Smooth muscle cell (in vitro differentiated cells): ENCODE data around the gene PIK3R1. TPM values are rescaled to one million over a fixed set of nuclear protein-coding genes. Genes with fewer than 3 reads are reported as not detected.

Experiments
- DNase-seq: peaks from one replicate; lab custom pipeline; 2025; ENCODE audit not compliant: unreplicated experiment; lab: John Stamatoyannopoulos, UW
- H2AFZ ChIP-seq: fragments of 200-600 bp; sonication (generic); 2 replicates; pipeline ENCODE4 v1.6.0; 2016; ENCODE audit warnings: antibody characterized with exemption, low read depth, mild to moderate bottlenecking
- H3F3A ChIP-seq: fragments of 200-600 bp; sonication (generic); 2 replicates; pipeline ENCODE4 v1.6.0; 2017; ENCODE audit warnings: antibody characterized with exemption, low read depth
- H3K27ac ChIP-seq: fragments of 200-600 bp; sonication (generic); 2 replicates; pipeline ENCODE4 v1.5.1; 2016; ENCODE audit warnings: low read depth, mild to moderate bottlenecking
- H3K27me3 ChIP-seq: fragments of 200-600 bp; sonication (generic); 2 replicates; pipeline ENCODE4 v1.6.1; 2016; ENCODE audit warnings: low read depth, mild to moderate bottlenecking
- H3K36me3 ChIP-seq: fragments of 200-600 bp; sonication (generic); 2 replicates; pipeline ENCODE4 v1.5.1; 2016; ENCODE audit warnings: low read depth
- H3K4me1 ChIP-seq: fragments of 200-600 bp; sonication (generic); 2 replicates; pipeline ENCODE4 v1.5.1; 2016; ENCODE audit warnings: low read depth
- H3K4me2 ChIP-seq: fragments of 200-600 bp; sonication (generic); 2 replicates; pipeline ENCODE4 v1.6.0; 2016; ENCODE audit warnings: mild to moderate bottlenecking
- H3K4me3 ChIP-seq: fragments of 200-600 bp; sonication (generic); 2 replicates; pipeline ENCODE4 v1.5.1; 2016; ENCODE audit warnings: mild to moderate bottlenecking
- H3K79me2 ChIP-seq: fragments of 200-600 bp; sonication (generic); 2 replicates; pipeline ENCODE4 v1.6.0; 2016; ENCODE audit warnings: low read depth, mild to moderate bottlenecking
- H3K9ac ChIP-seq: fragments of 200-600 bp; sonication (generic); 2 replicates; pipeline ENCODE4 v1.6.0; 2016; ENCODE audit warnings: low read depth
- H3K9me3 ChIP-seq: fragments of 200-600 bp; sonication (generic); replicated peaks from 2 replicates; pipeline ENCODE4 v1.5.1; 2016; ENCODE audit warnings: low read depth
- H4K20me1 ChIP-seq: fragments of 200-600 bp; sonication (generic); 2 replicates; pipeline ENCODE4 v1.6.0; 2016; ENCODE audit warnings: low read depth
- WGBS: methylation state at CpG from one replicate; pipeline ENCODE4 v1.1.7; 2016; ENCODE audit warnings: low lambda C conversion rate; 5-methylcytosine and 5-hydroxymethylcytosine counted together
- polyA plus RNA-seq: library from polyadenylated mRNA; unstranded; fragments of >200 nt; fragmentation: Nextera tagmentation; extraction: Ambion mirVana; gene quantifications from 2 replicates; pipeline ENCODE4 v1.2.1, GENCODE V29; 2016
- total RNA-seq: library from RNA; depleted of rRNA; stranded (reverse); fragments of >200 nt; gene quantifications from 2 replicates; pipeline ENCODE4 v1.2.3, GENCODE V29; 2014
- TF ChIP-seq, protein P1 (sequence below): fragments of 200-600 bp; sonication (generic); IDR thresholded peaks from 2 replicates; pipeline ENCODE4 v1.5.1; 2017; ENCODE audit warnings: borderline replicate concordance, mild to moderate bottlenecking, antibody characterized with exemption; ENCODE audit not compliant: insufficient read depth, poor library complexity, severe bottlenecking

The PIK3R1 gene
- total and polyA plus RNA-seq, 2 experiments from 2014 or later, result 5.3 to 63.6 TPM

DNA sequence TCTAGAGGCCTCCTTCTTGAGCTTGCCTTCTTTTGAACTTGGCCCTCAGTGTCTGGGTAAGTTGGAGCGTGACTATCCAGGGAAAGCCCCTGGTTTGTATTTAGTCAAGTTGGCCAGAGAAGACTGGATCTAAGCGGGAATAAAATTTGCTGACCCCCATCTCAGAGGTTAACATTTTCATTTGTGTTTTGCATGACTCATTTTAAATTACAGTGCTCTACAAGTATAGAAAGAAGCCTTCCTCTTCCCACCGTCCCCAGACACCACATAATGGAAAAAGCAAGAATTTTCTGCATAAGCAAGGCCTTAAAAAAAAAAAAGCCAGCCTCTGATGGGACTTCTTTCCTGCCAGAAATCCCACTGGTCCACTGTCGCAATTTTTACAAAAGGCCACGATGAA lies 27.2 kb downstream of the PIK3R1 start:
- WGBS, result 65% methylated on average over 5 of the region's 5 CpGs
- TF ChIP-seq, protein P1, sequence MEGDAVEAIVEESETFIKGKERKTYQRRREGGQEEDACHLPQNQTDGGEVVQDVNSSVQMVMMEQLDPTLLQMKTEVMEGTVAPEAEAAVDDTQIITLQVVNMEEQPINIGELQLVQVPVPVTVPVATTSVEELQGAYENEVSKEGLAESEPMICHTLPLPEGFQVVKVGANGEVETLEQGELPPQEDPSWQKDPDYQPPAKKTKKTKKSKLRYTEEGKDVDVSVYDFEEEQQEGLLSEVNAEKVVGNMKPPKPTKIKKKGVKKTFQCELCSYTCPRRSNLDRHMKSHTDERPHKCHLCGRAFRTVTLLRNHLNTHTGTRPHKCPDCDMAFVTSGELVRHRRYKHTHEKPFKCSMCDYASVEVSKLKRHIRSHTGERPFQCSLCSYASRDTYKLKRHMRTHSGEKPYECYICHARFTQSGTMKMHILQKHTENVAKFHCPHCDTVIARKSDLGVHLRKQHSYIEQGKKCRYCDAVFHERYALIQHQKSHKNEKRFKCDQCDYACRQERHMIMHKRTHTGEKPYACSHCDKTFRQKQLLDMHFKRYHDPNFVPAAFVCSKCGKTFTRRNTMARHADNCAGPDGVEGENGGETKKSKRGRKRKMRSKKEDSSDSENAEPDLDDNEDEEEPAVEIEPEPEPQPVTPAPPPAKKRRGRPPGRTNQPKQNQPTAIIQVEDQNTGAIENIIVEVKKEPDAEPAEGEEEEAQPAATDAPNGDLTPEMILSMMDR, result no peak
- Histone ChIP-seq H3K4me1 (peaks cover 19% of the 10 kb centered on the region), H3F3A (no peaks in the 10 kb centered on the region), H4K20me1 (peaks cover 18% of the 10 kb centered on the region), H3K4me2 (no peak overlapping the region), H3K4me3 (no peak overlapping the region), H3K9me3 (no peaks in the 10 kb centered on the region), H2AFZ (no peak overlapping the region), H3K9ac (no peak overlapping the region), H3K79me2 (peaks cover 28% of the 10 kb centered on the region), H3K27ac (no peak overlapping the region), H3K27me3 (no peaks in the 10 kb centered on the region), H3K36me3 (no peaks in the 10 kb centered on the region)
- no peak for DNase-seq

DNA sequence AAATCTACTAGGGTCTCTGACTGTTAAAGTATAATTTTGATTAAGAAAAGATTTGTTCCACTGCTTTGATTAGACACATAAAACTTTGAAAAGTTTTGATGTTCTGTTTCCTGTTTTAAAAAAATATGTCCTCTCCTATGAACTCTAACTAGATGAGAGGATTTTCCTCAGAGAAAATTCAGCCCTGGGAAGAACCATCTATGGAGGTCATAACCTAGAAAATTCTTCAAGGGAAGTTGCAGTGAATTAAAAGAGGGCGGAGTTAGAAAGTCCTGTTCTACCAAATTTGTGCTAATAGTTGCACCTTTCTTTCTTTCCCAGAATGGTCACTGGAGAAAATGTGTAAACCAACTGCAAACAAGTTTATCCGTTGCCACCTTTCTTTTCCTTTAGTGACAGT lies 27.7 kb downstream of the PIK3R1 start:
- WGBS, result 93% methylated on average over 2 of the region's 2 CpGs
- Histone ChIP-seq H4K20me1 (peaks cover 13% of the 10 kb centered on the region), H3K4me3 (no peak overlapping the region), H3K36me3 (no peaks in the 10 kb centered on the region), H3K4me2 (no peak overlapping the region), H3K27me3 (no peaks in the 10 kb centered on the region), H3K79me2 (peaks cover 24% of the 10 kb centered on the region), H3F3A (no peaks in the 10 kb centered on the region), H3K9ac (no peak overlapping the region), H3K9me3 (no peaks in the 10 kb centered on the region), H2AFZ (no peak overlapping the region), H3K4me1 (peaks cover 19% of the 10 kb centered on the region), H3K27ac (no peak overlapping the region)
- DNase-seq, result no peak
- TF ChIP-seq, protein P1, result no peak

DNA sequence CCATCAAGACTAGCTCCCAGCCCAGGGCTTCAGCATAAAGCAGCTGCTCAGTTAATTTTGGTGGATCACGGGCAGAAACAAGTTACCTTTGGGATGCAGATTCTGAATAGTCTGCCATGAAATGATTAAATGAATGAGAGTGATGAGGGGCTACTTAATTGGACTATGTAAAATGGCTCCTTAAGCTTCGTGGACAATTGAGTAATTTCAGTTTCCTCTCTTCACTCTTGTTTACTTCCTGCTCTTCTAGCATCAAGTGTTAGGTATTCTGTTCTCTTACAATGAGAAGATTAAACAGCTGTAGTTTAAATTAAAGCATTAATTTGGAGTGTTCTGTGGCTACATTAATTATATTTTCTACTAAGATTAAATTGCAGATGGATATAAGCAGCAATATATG lies 28.1 kb downstream of the PIK3R1 start:
- Histone ChIP-seq H3K4me2 (no peak overlapping the region), H3K27me3 (no peaks in the 10 kb centered on the region), H3K79me2 (peaks cover 23% of the 10 kb centered on the region), H2AFZ (no peak overlapping the region), H3K9me3 (no peaks in the 10 kb centered on the region), H3F3A (no peaks in the 10 kb centered on the region), H4K20me1 (peaks cover 13% of the 10 kb centered on the region), H3K9ac (no peak overlapping the region), H3K27ac (no peak overlapping the region), H3K4me1 (peaks cover 19% of the 10 kb centered on the region), H3K36me3 (no peaks in the 10 kb centered on the region), H3K4me3 (no peak overlapping the region)
- no peak for DNase-seq
- TF ChIP-seq, protein P1, result no peak
- WGBS, result 89% methylated on average over 2 of the region's 2 CpGs

DNA sequence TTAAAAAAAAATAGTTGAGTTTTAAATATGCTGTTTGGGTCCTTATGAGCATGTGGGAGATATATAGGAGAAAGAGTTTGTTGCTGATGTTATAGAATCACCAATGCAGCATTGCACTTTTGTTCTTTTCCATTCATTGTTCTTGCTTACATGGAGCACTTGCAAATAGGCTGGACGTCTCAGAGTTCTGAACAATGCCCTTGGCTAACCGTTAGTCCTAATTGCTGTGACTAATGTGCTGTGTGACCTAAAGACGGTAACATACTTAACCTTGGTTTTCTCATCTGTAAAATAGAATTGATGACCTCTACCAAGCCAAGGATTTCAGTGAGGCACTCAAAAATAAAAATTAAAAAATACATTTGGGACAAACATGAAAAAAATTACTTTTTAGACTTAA lies 29.8 kb downstream of the PIK3R1 start:
- H4K20me1 ChIP-seq, result peaks cover 13% of the 10 kb centered on the region
- H3F3A ChIP-seq, result no peaks in the 10 kb centered on the region
- no peak overlapping the region for H3K27ac ChIP-seq
- no peak overlapping the region for H3K4me2 ChIP-seq
- H3K9ac ChIP-seq, result no peak overlapping the region
- H2AFZ ChIP-seq, result no peak overlapping the region
- peaks cover 11% of the 10 kb centered on the region for H3K4me1 ChIP-seq
- no peaks in the 10 kb centered on the region for H3K36me3 ChIP-seq
- H3K79me2 ChIP-seq, result peaks cover 28% of the 10 kb centered on the region
- 39% methylated on average over 3 of the region's 3 CpGs for WGBS
- TF ChIP-seq, protein P1, result no peak
- no peaks in the 10 kb centered on the region for H3K9me3 ChIP-seq
- H3K27me3 ChIP-seq, result no peaks in the 10 kb centered on the region
- no peak overlapping the region for H3K4me3 ChIP-seq
- no peak for DNase-seq
